Dedifferentiated amniotic fluid mesenchymal stem cell (primary cell): Measurements from ENCODE around the gene RXFP2.
A peak's percentile ranks its signal among the peaks of the same experiment; 100 is the strongest.

Experiments used
- DNase-seq: peaks from one replicate; pipeline ENCODE4 v3.0.0-alpha.2; 2016; ENCODE audit errors: extremely low spot score

Gene RXFP2

GRCh38 chr13:31824705-31825517 is 85.6 kb downstream of the RXFP2 start:
- DNase-seq = peak; percentile 64

- no peak for DNase-seq
These were observed 87.2 kb downstream of the RXFP2 start for GRCh38 chr13:31826521-31826920.

GRCh38 chr13:31827707-31828106 is 88.4 kb downstream of the RXFP2 start:
- no peak for DNase-seq

GRCh38 chr13:31835932-31836331 is 96.6 kb downstream of the RXFP2 start:
- no peak for DNase-seq

- DNase-seq = no peak
These were observed 103.7 kb downstream of the RXFP2 start for GRCh38 chr13:31843044-31843443.

- DNase-seq = peak; percentile 63
These were observed 107.0 kb downstream of the RXFP2 start for GRCh38 chr13:31846182-31846938.

- DNase-seq = no peak
These were observed 107.8 kb downstream of the RXFP2 start for GRCh38 chr13:31846961-31847752.

- no peak for DNase-seq
These were observed 109.3 kb downstream of the RXFP2 start for GRCh38 chr13:31848621-31849020.

GRCh38 chr13:31849206-31849605 is 109.9 kb downstream of the RXFP2 start:
- no peak for DNase-seq

GRCh38 chr13:31850041-31850555 is 110.8 kb downstream of the RXFP2 start:
- DNase-seq = no peak

GRCh38 chr13:31851216-31851615 is 111.9 kb downstream of the RXFP2 start:
- no peak for DNase-seq
